ENCODE data around the gene RUFY3. TPM values are rescaled to one million over a fixed set of nuclear protein-coding genes. Genes with fewer than 3 reads are reported as not detected.

RUFY3 gene
- total and polyA plus RNA-seq, 4 donors = 9.2 to 35.2 (median 15.0) TPM

GRCh38 chr4:70836081-70836480, 114.3 kb downstream of the RUFY3 start (continued):
- no peak for TF ChIP-seq HNF4A (conservative IDR thresholded peaks at IDR 0.05)
- TF ChIP-seq EGR1 (IDR thresholded peaks at IDR 0.05; ENCODE audit: low read depth in 2 of 2) = no peak
- TF ChIP-seq RXRA (IDR thresholded peaks at IDR 0.05) = no peak
- TF ChIP-seq NR2F2 (IDR thresholded peaks at IDR 0.05) = no peak

- H3K4me1 ChIP-seq (ENCODE audit: control insufficient read depth in 4 of 4, insufficient read depth in 4 of 4, low read length in 3 of 4) = peaks cover 4 to 14% (median 5%) of the 10 kb centered on the region in 4 donors
- 38% methylated on average over 4 of the region's 4 CpGs for WGBS
- TF ChIP-seq FOXA1 (IDR thresholded peaks at IDR 0.05) (no peak), HNF4G (IDR thresholded peaks at IDR 0.05) (no peak), ZBTB33 (IDR thresholded peaks at IDR 0.05) (no peak), FOXA2 (IDR thresholded peaks at IDR 0.05) (no peak), RAD21 (IDR thresholded peaks at IDR 0.05) (no peak), EGR1 (IDR thresholded peaks at IDR 0.05; ENCODE audit: low read depth in 2 of 2) (no peak), JUND (IDR thresholded peaks at IDR 0.05) (no peak), HNF4A (conservative IDR thresholded peaks at IDR 0.05) (no peak), TAF1 (conservative IDR thresholded peaks at IDR 0.05) (no peak)
- peaks cover 1 to 14% (median 6%) of the 10 kb centered on the region in 4 donors for H3K36me3 ChIP-seq (ENCODE audit: control insufficient read depth in 4 of 4, insufficient read depth in 3 of 4, low read depth in 1 of 4, low read length in 3 of 4)
- no peaks in the 10 kb centered on the region for H3K9me3 ChIP-seq (ENCODE audit: control insufficient read depth in 4 of 4, low read length in 3 of 4)
- H3K27ac ChIP-seq (ENCODE audit: low read depth in 1 of 2, low read length in 2 of 2) = peak overlapping the region in 1 of 2 donors; percentile 81
- DNase-seq (ENCODE audit: low spot score) = no peak
- peak overlapping the region; percentile 68 to 99 (median 83) for H3K4me3 ChIP-seq (ENCODE audit: low read depth in 1 of 3, low read length in 3 of 3)
- H3K9ac ChIP-seq (ENCODE audit: low read depth in 1 of 2, low read length in 2 of 2) = peak overlapping the region; percentile 81 to 93
- H3K27me3 ChIP-seq (ENCODE audit: control insufficient read depth in 4 of 4, insufficient read depth in 4 of 4, low read length in 3 of 4) = no peaks in the 10 kb centered on the region
Observed at GRCh38 chr4:70838204-70838603, 116.4 kb downstream of the RUFY3 start.

GRCh38 chr4:70838666-70839588, 117.2 kb downstream of the RUFY3 start:
- under 1% methylated on average over 80 of the region's 80 CpGs for WGBS

More at GRCh38 chr4:70838666-70839588, 117.2 kb downstream of the RUFY3 start:
- Histone ChIP-seq H3K27ac (ENCODE audit: low read depth in 1 of 2, low read length in 2 of 2) (peak overlapping the region; percentile 81 to 91), H3K27me3 (ENCODE audit: control insufficient read depth in 4 of 4, insufficient read depth in 4 of 4, low read length in 3 of 4) (no peaks in the 10 kb centered on the region), H3K9ac (ENCODE audit: low read depth in 1 of 2, low read length in 2 of 2) (peak overlapping the region; percentile 81 to 93), H3K9me3 (ENCODE audit: control insufficient read depth in 4 of 4, low read length in 3 of 4) (no peaks in the 10 kb centered on the region), H3K36me3 (ENCODE audit: control insufficient read depth in 4 of 4, insufficient read depth in 3 of 4, low read depth in 1 of 4, low read length in 3 of 4) (peaks cover 0 to 9% (median 5%) of the 10 kb centered on the region in 4 donors), H3K4me1 (ENCODE audit: control insufficient read depth in 4 of 4, insufficient read depth in 4 of 4, low read length in 3 of 4) (peaks cover 4 to 14% (median 5%) of the 10 kb centered on the region in 4 donors), H3K4me3 (ENCODE audit: low read depth in 1 of 3, low read length in 3 of 3) (peak overlapping the region; percentile 68 to 99 (median 83))
- TF ChIP-seq REST (IDR thresholded peaks at IDR 0.05) (peak; percentile 46), RAD21 (IDR thresholded peaks at IDR 0.05) (peak in 1 of 2 donors; percentile 33), EGR1 (IDR thresholded peaks at IDR 0.05; ENCODE audit: low read depth in 2 of 2) (peak in 1 of 2 donors; percentile 39), HNF4G (IDR thresholded peaks at IDR 0.05) (no peak), TAF1 (conservative IDR thresholded peaks at IDR 0.05) (peak; percentile 22)
- peak; percentile 73 for DNase-seq (ENCODE audit: low spot score)
